ENCODE results near the gene C1D.
A peak's percentile ranks its signal among the peaks of the same experiment; 100 is the strongest.

C1D gene
- 11.5 to 37.2 (median 24.2) reads per million in 9 experiments for total RNA-seq

- Mint-ChIP-seq H3K27me3 (peaks cover 25 to 29% of the 10 kb centered on the region in 2 donors), H3K4me3 (peak within 1 kb of the TSS; percentile 84 to 92), H3K36me3 (ENCODE audit: insufficient read depth) (peaks cover 13% of the 10 kb centered on the region), H3K9me3 (no peaks in the 10 kb centered on the region), H3K4me1 (ENCODE audit: low read depth in 2 of 2) (peaks cover 24 to 30% of the 10 kb centered on the region in 2 donors), H3K27ac (peak within 1 kb of the TSS; percentile 98 to 99)
- peak; percentile 91 to 96 (median 91) for DNase-seq
- ATAC-seq (replicated peaks), result peak; percentile 90
These were observed at the start of gene C1D for GRCh38 chr2:68062680-68063387. Gene C1D (minus strand): TSS chr2:68063004. CDS start chr2:68047310, 15,694 bp downstream.

DNA sequence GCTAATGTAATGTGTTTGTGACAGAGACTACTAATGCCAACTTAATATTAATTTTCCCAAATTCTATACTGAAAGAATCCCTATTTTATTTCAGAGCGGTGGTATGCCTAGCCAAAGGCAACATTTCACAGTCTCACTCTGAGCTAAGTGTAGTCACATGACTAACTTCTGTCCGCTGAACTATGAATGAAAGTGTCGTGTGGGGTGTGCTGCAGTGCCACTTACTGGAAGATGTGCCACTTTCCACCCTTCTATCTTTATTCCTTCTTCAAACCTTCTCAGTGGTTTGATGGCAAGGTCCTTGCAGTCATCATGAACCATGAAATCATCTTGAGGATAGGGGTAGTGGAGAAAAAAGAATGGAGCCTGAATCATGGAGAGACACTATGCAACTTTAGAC, 47.3 kb upstream of the C1D start:
- Mint-ChIP-seq H3K27ac (no peak overlapping the region), H3K4me3 (no peak overlapping the region), H3K4me1 (ENCODE audit: low read depth in 2 of 2) (no peaks in the 10 kb centered on the region), H3K36me3 (ENCODE audit: insufficient read depth) (no peaks in the 10 kb centered on the region), H3K9me3 (peaks cover 3 to 14% of the 10 kb centered on the region in 2 donors), H3K27me3 (no peaks in the 10 kb centered on the region)
- DNase-seq (no peak), ATAC-seq (replicated peaks) (no peak)

- Mint-ChIP-seq H3K4me3 (no peak overlapping the region), H3K36me3 (ENCODE audit: insufficient read depth) (no peaks in the 10 kb centered on the region), H3K4me1 (ENCODE audit: low read depth in 2 of 2) (no peaks in the 10 kb centered on the region), H3K27ac (no peak overlapping the region), H3K27me3 (no peaks in the 10 kb centered on the region), H3K9me3 (peaks cover 3 to 14% of the 10 kb centered on the region in 2 donors)
- DNase-seq (no peak), ATAC-seq (replicated peaks) (no peak)
These were observed 45.3 kb upstream of the C1D start for GRCh38 chr2:68108120-68108519.

GRCh38 chr2:68107475-68107874, 44.7 kb upstream of the C1D start:
- ATAC-seq (replicated peaks), result no peak

DNA sequence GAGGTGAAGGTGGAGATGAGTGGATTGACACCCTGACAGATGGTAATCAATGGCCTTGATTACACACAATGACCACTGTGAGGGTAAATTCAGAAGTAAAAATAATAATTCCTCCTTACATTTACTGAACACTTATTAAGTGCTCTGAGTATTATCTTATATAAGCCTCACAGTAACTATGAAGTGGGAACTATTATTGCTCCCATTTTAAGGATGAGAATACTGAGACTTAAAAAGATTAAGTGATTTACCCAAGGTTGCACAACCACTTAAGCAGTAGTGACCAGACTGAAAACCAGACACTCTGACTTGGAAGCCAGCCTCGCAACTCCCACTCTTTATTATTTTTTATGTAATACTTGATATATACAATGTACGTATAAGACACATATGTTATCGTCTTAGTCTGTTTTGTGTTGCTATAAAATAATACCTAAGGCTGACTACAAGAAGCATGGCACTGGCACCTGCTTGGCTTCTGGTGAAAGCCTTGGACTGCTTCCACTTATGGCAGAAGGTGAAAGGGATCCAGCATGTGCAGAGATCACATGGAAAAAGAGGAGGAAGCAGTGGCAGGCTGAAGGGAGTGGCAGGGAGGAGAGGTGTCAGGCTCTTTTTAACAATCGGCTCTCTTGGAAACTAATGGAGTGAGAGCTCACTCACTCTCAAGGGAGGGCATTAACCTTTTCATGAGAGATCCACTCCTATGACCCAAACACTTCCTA, 41.5 kb upstream of the C1D start:
- no peak for ATAC-seq (replicated peaks)
- Mint-ChIP-seq H3K9me3 (peaks cover 3 to 14% of the 10 kb centered on the region in 2 donors), H3K4me1 (ENCODE audit: low read depth in 2 of 2) (no peaks in the 10 kb centered on the region), H3K4me3 (no peak overlapping the region), H3K27ac (no peak overlapping the region), H3K27me3 (peaks cover 0 to 2% of the 10 kb centered on the region in 2 donors), H3K36me3 (ENCODE audit: insufficient read depth) (no peaks in the 10 kb centered on the region)
- no peak for DNase-seq

More at GRCh38 chr2:68107475-68107874, 44.7 kb upstream of the C1D start:
- Mint-ChIP-seq H3K36me3 (ENCODE audit: insufficient read depth) (no peaks in the 10 kb centered on the region), H3K9me3 (peaks cover 3 to 14% of the 10 kb centered on the region in 2 donors), H3K4me1 (ENCODE audit: low read depth in 2 of 2) (no peaks in the 10 kb centered on the region), H3K27me3 (no peaks in the 10 kb centered on the region), H3K27ac (no peak overlapping the region), H3K4me3 (no peak overlapping the region)
- no peak for DNase-seq

DNA sequence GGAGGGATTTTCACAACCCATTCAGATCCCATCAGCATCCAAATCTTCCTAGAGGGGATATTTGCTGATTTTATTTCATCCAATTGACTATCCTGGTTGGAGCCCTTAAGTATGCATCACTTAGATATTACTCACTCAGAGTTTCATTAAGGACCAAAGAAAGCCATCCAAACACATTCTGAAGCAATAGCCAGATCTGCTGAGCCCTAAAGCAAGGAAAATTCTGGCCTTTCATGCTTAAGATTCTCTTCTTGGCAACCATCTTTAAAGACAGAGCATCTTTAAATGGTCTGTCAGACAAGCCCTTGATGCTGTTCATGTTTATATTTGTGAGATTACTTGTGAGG, 40.9 kb upstream of the C1D start:
- no peaks in the 10 kb centered on the region for H3K36me3 Mint-ChIP-seq (ENCODE audit: insufficient read depth)
- DNase-seq, result no peak
- no peaks in the 10 kb centered on the region for H3K4me1 Mint-ChIP-seq (ENCODE audit: low read depth in 2 of 2)
- no peak overlapping the region for H3K27ac Mint-ChIP-seq
- H3K4me3 Mint-ChIP-seq, result no peak overlapping the region
- no peak for ATAC-seq (replicated peaks)
- peaks cover 3 to 14% of the 10 kb centered on the region in 2 donors for H3K9me3 Mint-ChIP-seq
- H3K27me3 Mint-ChIP-seq, result peaks cover 0 to 6% of the 10 kb centered on the region in 2 donors

DNA sequence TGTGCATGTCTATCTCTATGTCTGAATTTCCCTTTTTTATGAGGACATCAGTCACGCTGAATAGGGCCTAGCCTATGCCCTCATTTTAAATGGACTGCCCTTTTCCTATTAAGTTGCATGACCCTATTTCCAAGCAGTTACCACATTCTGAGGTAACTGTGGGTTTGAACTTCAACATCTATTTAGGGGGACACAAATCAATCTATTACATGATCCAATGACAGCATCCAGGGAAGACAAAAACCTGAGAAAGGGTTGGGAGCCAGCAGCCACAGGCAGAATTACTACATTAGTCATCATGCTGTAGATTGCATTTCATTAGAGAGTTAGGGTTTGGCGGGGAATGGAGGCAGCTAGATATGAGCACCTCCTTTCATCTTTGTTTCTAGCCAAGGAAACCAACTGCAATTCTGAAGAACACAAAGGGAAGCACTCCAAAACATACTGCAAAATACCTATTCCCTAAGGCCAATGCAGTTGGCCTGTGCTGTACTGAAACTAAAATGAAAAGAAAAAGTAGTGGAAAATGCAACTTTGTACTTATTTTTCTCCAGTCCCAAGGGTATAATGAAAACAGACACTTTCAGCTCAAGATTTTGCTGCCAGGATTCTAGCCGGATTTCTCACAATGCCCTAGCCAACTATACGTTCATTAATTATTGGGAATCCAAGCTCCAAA, 40.4 kb upstream of the C1D start:
- ATAC-seq (replicated peaks), result no peak
- Mint-ChIP-seq H3K27ac (no peak overlapping the region), H3K4me1 (ENCODE audit: low read depth in 2 of 2) (no peaks in the 10 kb centered on the region), H3K27me3 (peaks cover 0 to 6% of the 10 kb centered on the region in 2 donors), H3K36me3 (ENCODE audit: insufficient read depth) (no peaks in the 10 kb centered on the region), H3K4me3 (no peak overlapping the region), H3K9me3 (peaks cover 3 to 14% of the 10 kb centered on the region in 2 donors)
- DNase-seq, result no peak

- ATAC-seq (replicated peaks) (no peak), DNase-seq (no peak)
- no peaks in the 10 kb centered on the region for H3K9me3 Mint-ChIP-seq
- no peak overlapping the region for H3K27ac Mint-ChIP-seq
- no peaks in the 10 kb centered on the region for H3K36me3 Mint-ChIP-seq (ENCODE audit: insufficient read depth)
- H3K27me3 Mint-ChIP-seq, result peaks cover 7 to 12% of the 10 kb centered on the region in 2 donors
- no peak overlapping the region for H3K4me3 Mint-ChIP-seq
- H3K4me1 Mint-ChIP-seq (ENCODE audit: low read depth in 2 of 2), result no peaks in the 10 kb centered on the region
These were observed 37.4 kb upstream of the C1D start for GRCh38 chr2:68100189-68100588.

GRCh38 chr2:68099260-68099659, 36.5 kb upstream of the C1D start:
- ATAC-seq (replicated peaks), result no peak
- no peaks in the 10 kb centered on the region for H3K4me1 Mint-ChIP-seq (ENCODE audit: low read depth in 2 of 2)
- no peak overlapping the region for H3K27ac Mint-ChIP-seq
- no peaks in the 10 kb centered on the region for H3K9me3 Mint-ChIP-seq
- H3K4me3 Mint-ChIP-seq, result no peak overlapping the region
- H3K36me3 Mint-ChIP-seq (ENCODE audit: insufficient read depth), result no peaks in the 10 kb centered on the region
- H3K27me3 Mint-ChIP-seq, result peaks cover 7 to 12% of the 10 kb centered on the region in 2 donors
- DNase-seq, result no peak

- H3K9me3 Mint-ChIP-seq, result no peaks in the 10 kb centered on the region
- H3K4me3 Mint-ChIP-seq, result no peak overlapping the region
- no peaks in the 10 kb centered on the region for H3K36me3 Mint-ChIP-seq (ENCODE audit: insufficient read depth)
- no peak overlapping the region for H3K27ac Mint-ChIP-seq
- peaks cover 7 to 12% of the 10 kb centered on the region in 2 donors for H3K27me3 Mint-ChIP-seq
- no peaks in the 10 kb centered on the region for H3K4me1 Mint-ChIP-seq (ENCODE audit: low read depth in 2 of 2)
- DNase-seq (no peak), ATAC-seq (replicated peaks) (no peak)
These were observed 35.5 kb upstream of the C1D start for GRCh38 chr2:68098291-68098797.

DNA sequence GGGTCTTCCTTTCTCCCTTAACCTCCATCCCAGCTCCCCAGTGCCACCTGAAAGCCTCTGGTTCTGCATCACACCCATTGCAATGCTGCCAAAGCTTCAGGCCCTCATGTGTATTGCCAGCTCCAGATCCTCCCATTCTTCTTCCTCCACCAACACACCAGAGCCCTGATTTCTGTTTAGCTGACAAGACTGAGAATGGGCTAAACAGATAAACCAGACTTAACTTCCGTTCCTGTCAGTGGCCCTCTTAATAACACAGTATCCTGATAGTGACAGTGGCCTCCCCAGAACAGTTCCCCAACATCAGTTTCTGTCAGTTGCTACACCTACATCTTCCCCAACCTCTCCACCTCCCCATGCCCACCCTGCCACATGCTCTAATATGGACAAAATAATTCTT, 31.3 kb upstream of the C1D start:
- H3K9me3 Mint-ChIP-seq, result no peaks in the 10 kb centered on the region
- ATAC-seq (replicated peaks) (no peak), DNase-seq (no peak)
- no peak overlapping the region for H3K4me3 Mint-ChIP-seq
- H3K27me3 Mint-ChIP-seq, result peaks cover 7 to 8% of the 10 kb centered on the region in 2 donors
- no peaks in the 10 kb centered on the region for H3K36me3 Mint-ChIP-seq (ENCODE audit: insufficient read depth)
- no peak overlapping the region for H3K27ac Mint-ChIP-seq
- no peaks in the 10 kb centered on the region for H3K4me1 Mint-ChIP-seq (ENCODE audit: low read depth in 2 of 2)

GRCh38 chr2:68093634-68094033, 30.8 kb upstream of the C1D start:
- H3K9me3 Mint-ChIP-seq, result no peaks in the 10 kb centered on the region
- DNase-seq (no peak), ATAC-seq (replicated peaks) (no peak)
- H3K27ac Mint-ChIP-seq, result no peak overlapping the region
- H3K27me3 Mint-ChIP-seq, result peaks cover 6 to 7% of the 10 kb centered on the region in 2 donors
- no peaks in the 10 kb centered on the region for H3K36me3 Mint-ChIP-seq (ENCODE audit: insufficient read depth)
- H3K4me3 Mint-ChIP-seq, result no peak overlapping the region
- no peaks in the 10 kb centered on the region for H3K4me1 Mint-ChIP-seq (ENCODE audit: low read depth in 2 of 2)

- ATAC-seq (replicated peaks), result no peak
- no peaks in the 10 kb centered on the region for H3K4me1 Mint-ChIP-seq (ENCODE audit: low read depth in 2 of 2)
- no peak overlapping the region for H3K4me3 Mint-ChIP-seq
- H3K36me3 Mint-ChIP-seq (ENCODE audit: insufficient read depth), result no peaks in the 10 kb centered on the region
- H3K9me3 Mint-ChIP-seq, result no peaks in the 10 kb centered on the region
- H3K27ac Mint-ChIP-seq, result no peak overlapping the region
- peaks cover 0 to under 1% of the 10 kb centered on the region in 2 donors for H3K27me3 Mint-ChIP-seq
- no peak for DNase-seq
These were observed 28.7 kb upstream of the C1D start for GRCh38 chr2:68091439-68092034.
